ENCODE results near the gene KCNAB1.

Gene KCNAB1

GRCh38 chr3:156396851-156397250, 276.5 kb downstream of the KCNAB1 start:
- TF ChIP-seq POLR2AphosphoS5 (IDR thresholded peaks at IDR 0.05; ENCODE audit: low read depth, low read length) (no peak), SIN3A (IDR thresholded peaks at IDR 0.05; ENCODE audit: borderline replicate concordance, insufficient read depth, low read length) (no peak), TAF1 (IDR thresholded peaks at IDR 0.05; ENCODE audit: borderline replicate concordance, insufficient read depth, low read length) (no peak), REST (IDR thresholded peaks at IDR 0.05; ENCODE audit: insufficient read depth in 1 of 2, low read depth in 2 of 2, low read length in 2 of 2) (no peak), FOXP2 (optimal IDR thresholded peaks at IDR 0.05; ENCODE audit: borderline replicate concordance, extremely low read depth, extremely low read length, insufficient read depth) (no peak)

- no peak for TF ChIP-seq POLR2AphosphoS5 (IDR thresholded peaks at IDR 0.05; ENCODE audit: low read depth, low read length)
- TF ChIP-seq TAF1 (IDR thresholded peaks at IDR 0.05; ENCODE audit: borderline replicate concordance, insufficient read depth, low read length), result no peak
- TF ChIP-seq FOXP2 (optimal IDR thresholded peaks at IDR 0.05; ENCODE audit: borderline replicate concordance, extremely low read depth, extremely low read length, insufficient read depth), result no peak
- TF ChIP-seq REST (IDR thresholded peaks at IDR 0.05; ENCODE audit: insufficient read depth in 1 of 2, low read depth in 2 of 2, low read length in 2 of 2), result no peak
- TF ChIP-seq SIN3A (IDR thresholded peaks at IDR 0.05; ENCODE audit: borderline replicate concordance, insufficient read depth, low read length), result no peak
These were observed 277.2 kb downstream of the KCNAB1 start for GRCh38 chr3:156397534-156397933.

GRCh38 chr3:156400062-156400461, 279.7 kb downstream of the KCNAB1 start:
- TF ChIP-seq REST (IDR thresholded peaks at IDR 0.05; ENCODE audit: insufficient read depth in 1 of 2, low read depth in 2 of 2, low read length in 2 of 2) (no peak), POLR2AphosphoS5 (IDR thresholded peaks at IDR 0.05; ENCODE audit: low read depth, low read length) (no peak), TAF1 (IDR thresholded peaks at IDR 0.05; ENCODE audit: borderline replicate concordance, insufficient read depth, low read length) (no peak), SIN3A (IDR thresholded peaks at IDR 0.05; ENCODE audit: borderline replicate concordance, insufficient read depth, low read length) (no peak), FOXP2 (optimal IDR thresholded peaks at IDR 0.05; ENCODE audit: borderline replicate concordance, extremely low read depth, extremely low read length, insufficient read depth) (no peak)

DNA sequence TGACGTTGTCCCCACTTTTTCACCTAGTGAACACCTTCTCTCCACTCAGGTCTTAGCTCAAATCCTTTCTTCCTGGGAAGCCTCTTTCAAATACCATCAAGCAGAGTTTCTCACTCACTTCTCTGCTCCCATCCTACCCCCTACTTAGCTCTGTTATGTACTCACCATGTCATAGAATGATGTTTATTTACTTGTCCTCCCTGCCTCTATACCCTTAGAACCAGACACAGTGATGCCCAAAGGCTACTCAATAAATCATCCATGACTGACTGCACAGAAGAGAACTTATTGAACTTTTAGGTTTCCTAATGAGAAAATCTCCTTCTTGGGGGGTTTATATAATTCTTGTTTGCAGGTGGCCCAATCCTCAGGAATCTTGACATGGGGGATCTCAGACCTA, 280.4 kb downstream of the KCNAB1 start:
- TF ChIP-seq TAF1 (IDR thresholded peaks at IDR 0.05; ENCODE audit: borderline replicate concordance, insufficient read depth, low read length), result no peak
- no peak for TF ChIP-seq SIN3A (IDR thresholded peaks at IDR 0.05; ENCODE audit: borderline replicate concordance, insufficient read depth, low read length)
- no peak for TF ChIP-seq FOXP2 (optimal IDR thresholded peaks at IDR 0.05; ENCODE audit: borderline replicate concordance, extremely low read depth, extremely low read length, insufficient read depth)
- TF ChIP-seq REST (IDR thresholded peaks at IDR 0.05; ENCODE audit: insufficient read depth in 1 of 2, low read depth in 2 of 2, low read length in 2 of 2), result no peak
- TF ChIP-seq POLR2AphosphoS5 (IDR thresholded peaks at IDR 0.05; ENCODE audit: low read depth, low read length), result no peak

DNA sequence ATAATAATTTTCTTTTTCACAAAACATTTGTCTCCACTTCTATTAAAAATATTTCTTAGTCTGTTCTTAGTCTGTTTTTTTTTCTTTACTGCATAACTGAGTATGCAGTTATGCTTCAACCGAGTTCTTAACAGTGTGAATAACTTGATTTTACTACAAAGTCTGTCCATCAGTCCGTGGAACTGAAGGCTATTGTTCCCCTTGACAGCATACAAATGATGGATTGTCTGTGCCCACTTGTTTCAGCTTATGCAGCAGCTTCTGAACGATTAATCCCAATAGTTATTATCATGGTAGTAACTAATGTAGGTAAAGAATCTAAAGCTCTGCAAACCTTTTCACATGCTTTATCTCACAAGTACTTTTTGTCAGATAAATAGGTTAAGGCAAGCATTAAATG, 283.8 kb downstream of the KCNAB1 start:
- TF ChIP-seq REST (IDR thresholded peaks at IDR 0.05; ENCODE audit: insufficient read depth in 1 of 2, low read depth in 2 of 2, low read length in 2 of 2) (no peak), TAF1 (IDR thresholded peaks at IDR 0.05; ENCODE audit: borderline replicate concordance, insufficient read depth, low read length) (no peak), SIN3A (IDR thresholded peaks at IDR 0.05; ENCODE audit: borderline replicate concordance, insufficient read depth, low read length) (no peak), FOXP2 (optimal IDR thresholded peaks at IDR 0.05; ENCODE audit: borderline replicate concordance, extremely low read depth, extremely low read length, insufficient read depth) (no peak), POLR2AphosphoS5 (IDR thresholded peaks at IDR 0.05; ENCODE audit: low read depth, low read length) (no peak)

Measured in PFSK-1 (cell line).